A549 (cell line): ENCODE measurements around the gene THEM5.

Experiments
- BHLHE40 ChIP-seq: IDR thresholded peaks from 2 replicates; pipeline ENCODE4 v1.6.1; 2012; ENCODE audit warnings: low read depth, low read length, inconsistent platforms
- EP300 ChIP-seq, 2 experiments: fragments of >200 bp; sonication (Bioruptor Twin); formaldehyde crosslinking; IDR thresholded peaks; 2 replicates in 1 of 2; 3 replicates in 1 of 2; pipeline ENCODE4 v1.6.1; 2016 to 2017
- KDM1A ChIP-seq: fragments of 200-600 bp; sonication (generic); IDR thresholded peaks from 2 replicates; pipeline ENCODE4 v1.6.1; 2016; ENCODE audit warnings: low read depth, mild to moderate bottlenecking
- MAFK ChIP-seq: fragments of 450-650 bp; IDR thresholded peaks from 2 replicates; pipeline ENCODE4 v1.6.1; 2014; ENCODE audit not compliant: partially characterized antibody
- MYC ChIP-seq: IDR thresholded peaks from 2 replicates; pipeline ENCODE4 v1.6.1; 2012; ENCODE audit warnings: mild to moderate bottlenecking, inconsistent platforms, low read length, improper control_type of control experiment, borderline replicate concordance
- POLR2A ChIP-seq: IDR thresholded peaks from 2 replicates; pipeline ENCODE4 v1.6.1; 2012; ENCODE audit warnings: mild to moderate bottlenecking, low read length
- POLR2AphosphoS2 ChIP-seq: conservative IDR thresholded peaks from 2 replicates; pipeline ENCODE4 v1.6.1; 2012; ENCODE audit warnings: low read length, improper control_type of control experiment, inconsistent platforms
- RFX5 ChIP-seq: fragments of 450-650 bp; IDR thresholded peaks from 2 replicates; pipeline ENCODE4 v1.7.1; 2014; ENCODE audit warnings: antibody characterized with exemption, mild to moderate bottlenecking, moderate library complexity
- RNF2 ChIP-seq: fragments of 200-600 bp; sonication (generic); IDR thresholded peaks from 2 replicates; pipeline ENCODE4 v1.6.1; 2016; ENCODE audit warnings: low read depth, mild to moderate bottlenecking, antibody characterized with exemption, moderate library complexity, borderline replicate concordance
- TF ChIP-seq, protein P1 (sequence below): fragments of >200 bp; sonication (Bioruptor Twin); formaldehyde crosslinking; IDR thresholded peaks from 3 replicates; pipeline ENCODE4 v1.5.1; 2016
- TF ChIP-seq, protein P2 (sequence below): fragments of 200-600 bp; sonication (generic); IDR thresholded peaks from 2 replicates; pipeline ENCODE4 v1.6.1; 2016; ENCODE audit warnings: antibody characterized with exemption, mild to moderate bottlenecking, moderate library complexity
- TF ChIP-seq, protein P3 (sequence below): IDR thresholded peaks from 2 replicates; pipeline ENCODE4 v1.6.1; 2012

GRCh38 chr1:151851886-151852285 is 1.6 kb downstream of the THEM5 start:
- TF ChIP-seq, protein P1, sequence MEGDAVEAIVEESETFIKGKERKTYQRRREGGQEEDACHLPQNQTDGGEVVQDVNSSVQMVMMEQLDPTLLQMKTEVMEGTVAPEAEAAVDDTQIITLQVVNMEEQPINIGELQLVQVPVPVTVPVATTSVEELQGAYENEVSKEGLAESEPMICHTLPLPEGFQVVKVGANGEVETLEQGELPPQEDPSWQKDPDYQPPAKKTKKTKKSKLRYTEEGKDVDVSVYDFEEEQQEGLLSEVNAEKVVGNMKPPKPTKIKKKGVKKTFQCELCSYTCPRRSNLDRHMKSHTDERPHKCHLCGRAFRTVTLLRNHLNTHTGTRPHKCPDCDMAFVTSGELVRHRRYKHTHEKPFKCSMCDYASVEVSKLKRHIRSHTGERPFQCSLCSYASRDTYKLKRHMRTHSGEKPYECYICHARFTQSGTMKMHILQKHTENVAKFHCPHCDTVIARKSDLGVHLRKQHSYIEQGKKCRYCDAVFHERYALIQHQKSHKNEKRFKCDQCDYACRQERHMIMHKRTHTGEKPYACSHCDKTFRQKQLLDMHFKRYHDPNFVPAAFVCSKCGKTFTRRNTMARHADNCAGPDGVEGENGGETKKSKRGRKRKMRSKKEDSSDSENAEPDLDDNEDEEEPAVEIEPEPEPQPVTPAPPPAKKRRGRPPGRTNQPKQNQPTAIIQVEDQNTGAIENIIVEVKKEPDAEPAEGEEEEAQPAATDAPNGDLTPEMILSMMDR = no peak
- TF ChIP-seq EP300 (IDR thresholded peaks at IDR 0.05) = no peak
- TF ChIP-seq, protein P2, sequence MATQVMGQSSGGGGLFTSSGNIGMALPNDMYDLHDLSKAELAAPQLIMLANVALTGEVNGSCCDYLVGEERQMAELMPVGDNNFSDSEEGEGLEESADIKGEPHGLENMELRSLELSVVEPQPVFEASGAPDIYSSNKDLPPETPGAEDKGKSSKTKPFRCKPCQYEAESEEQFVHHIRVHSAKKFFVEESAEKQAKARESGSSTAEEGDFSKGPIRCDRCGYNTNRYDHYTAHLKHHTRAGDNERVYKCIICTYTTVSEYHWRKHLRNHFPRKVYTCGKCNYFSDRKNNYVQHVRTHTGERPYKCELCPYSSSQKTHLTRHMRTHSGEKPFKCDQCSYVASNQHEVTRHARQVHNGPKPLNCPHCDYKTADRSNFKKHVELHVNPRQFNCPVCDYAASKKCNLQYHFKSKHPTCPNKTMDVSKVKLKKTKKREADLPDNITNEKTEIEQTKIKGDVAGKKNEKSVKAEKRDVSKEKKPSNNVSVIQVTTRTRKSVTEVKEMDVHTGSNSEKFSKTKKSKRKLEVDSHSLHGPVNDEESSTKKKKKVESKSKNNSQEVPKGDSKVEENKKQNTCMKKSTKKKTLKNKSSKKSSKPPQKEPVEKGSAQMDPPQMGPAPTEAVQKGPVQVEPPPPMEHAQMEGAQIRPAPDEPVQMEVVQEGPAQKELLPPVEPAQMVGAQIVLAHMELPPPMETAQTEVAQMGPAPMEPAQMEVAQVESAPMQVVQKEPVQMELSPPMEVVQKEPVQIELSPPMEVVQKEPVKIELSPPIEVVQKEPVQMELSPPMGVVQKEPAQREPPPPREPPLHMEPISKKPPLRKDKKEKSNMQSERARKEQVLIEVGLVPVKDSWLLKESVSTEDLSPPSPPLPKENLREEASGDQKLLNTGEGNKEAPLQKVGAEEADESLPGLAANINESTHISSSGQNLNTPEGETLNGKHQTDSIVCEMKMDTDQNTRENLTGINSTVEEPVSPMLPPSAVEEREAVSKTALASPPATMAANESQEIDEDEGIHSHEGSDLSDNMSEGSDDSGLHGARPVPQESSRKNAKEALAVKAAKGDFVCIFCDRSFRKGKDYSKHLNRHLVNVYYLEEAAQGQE = no peak
- no peak for TF ChIP-seq MAFK
- TF ChIP-seq POLR2A = no peak
- TF ChIP-seq POLR2AphosphoS2 = no peak
- no peak for TF ChIP-seq BHLHE40
- TF ChIP-seq MYC = no peak
- no peak for TF ChIP-seq KDM1A
- TF ChIP-seq RNF2 = no peak
- no peak for TF ChIP-seq RFX5
- TF ChIP-seq, protein P3, sequence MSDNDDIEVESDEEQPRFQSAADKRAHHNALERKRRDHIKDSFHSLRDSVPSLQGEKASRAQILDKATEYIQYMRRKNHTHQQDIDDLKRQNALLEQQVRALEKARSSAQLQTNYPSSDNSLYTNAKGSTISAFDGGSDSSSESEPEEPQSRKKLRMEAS = no peak
